ENCODE results near the gene KCNH8.
A peak's percentile ranks its signal among the peaks of the same experiment; 100 is the strongest.
"Not testable (repeated sequence)": the region's sequence is repeated elsewhere in the genome, so short reads cannot be mapped to it uniquely, and the experiment has no call there.

KCNH8 gene

DNA sequence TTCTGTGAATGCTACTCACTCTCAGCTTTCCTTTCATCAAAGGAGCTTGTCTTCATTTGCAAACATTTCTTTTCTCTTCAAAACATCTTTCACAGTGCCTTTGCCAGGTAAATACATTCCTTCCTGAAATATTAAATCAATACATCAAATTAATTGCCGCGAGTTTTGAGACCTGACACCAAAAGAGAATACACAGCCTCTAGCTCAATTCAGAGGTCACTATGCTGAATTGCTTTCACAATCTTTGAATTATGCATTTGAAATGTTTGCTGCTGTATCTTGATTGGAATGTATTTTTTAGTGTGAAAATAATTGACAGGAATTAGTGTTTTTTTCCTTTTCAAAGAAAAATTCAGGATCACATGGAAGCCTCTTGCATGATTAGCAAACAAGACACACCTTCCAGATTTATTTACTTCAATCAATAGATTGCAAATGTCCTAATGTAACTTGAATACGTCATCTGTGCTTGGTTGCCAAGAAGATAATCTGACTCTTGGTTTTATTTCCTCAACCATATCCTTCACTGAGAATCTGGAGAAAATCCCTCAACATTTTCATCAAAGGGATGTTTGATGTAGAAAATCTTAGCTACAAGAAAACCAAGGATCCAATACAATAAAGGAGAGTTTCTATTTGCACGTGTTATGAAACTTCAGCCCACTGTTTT, 83.6 kb downstream of the KCNH8 start:
- TF ChIP-seq JUND (IDR thresholded peaks at IDR 0.05; ENCODE audit: low read depth): no peak
- in situ Hi-C loops (cut with HindIII; ENCODE audit: low pct_unique_long_range_greater_than_20kb, low sequenced_read_pairs): no loop called here
- no peak for DNase-seq (ENCODE audit: low read depth in 1 of 2, low spot score in 1 of 2)

DNA sequence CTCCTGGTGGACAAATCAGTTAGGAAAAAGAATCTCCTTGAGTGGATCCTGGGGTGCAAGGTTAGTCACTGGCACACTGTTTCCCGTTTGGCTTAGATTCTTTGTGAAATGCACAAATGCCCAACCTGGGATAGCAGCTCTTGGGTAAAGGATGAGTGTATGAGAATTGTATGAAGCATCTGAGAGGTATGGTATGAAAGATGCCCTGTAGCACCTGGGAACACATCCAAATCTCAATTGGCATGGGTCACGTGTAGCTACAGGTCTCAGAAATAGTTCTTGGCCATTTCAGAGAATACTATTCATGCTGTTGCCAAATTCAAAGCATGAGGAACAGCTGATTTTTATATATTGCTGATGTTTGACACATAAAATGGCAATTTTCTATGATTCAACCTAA, 84.3 kb downstream of the KCNH8 start:
- in situ Hi-C loops (cut with HindIII; ENCODE audit: low pct_unique_long_range_greater_than_20kb, low sequenced_read_pairs): no loop called here
- no peak for DNase-seq (ENCODE audit: low read depth in 1 of 2, low spot score in 1 of 2)
- TF ChIP-seq JUND (IDR thresholded peaks at IDR 0.05; ENCODE audit: low read depth): no peak

DNA sequence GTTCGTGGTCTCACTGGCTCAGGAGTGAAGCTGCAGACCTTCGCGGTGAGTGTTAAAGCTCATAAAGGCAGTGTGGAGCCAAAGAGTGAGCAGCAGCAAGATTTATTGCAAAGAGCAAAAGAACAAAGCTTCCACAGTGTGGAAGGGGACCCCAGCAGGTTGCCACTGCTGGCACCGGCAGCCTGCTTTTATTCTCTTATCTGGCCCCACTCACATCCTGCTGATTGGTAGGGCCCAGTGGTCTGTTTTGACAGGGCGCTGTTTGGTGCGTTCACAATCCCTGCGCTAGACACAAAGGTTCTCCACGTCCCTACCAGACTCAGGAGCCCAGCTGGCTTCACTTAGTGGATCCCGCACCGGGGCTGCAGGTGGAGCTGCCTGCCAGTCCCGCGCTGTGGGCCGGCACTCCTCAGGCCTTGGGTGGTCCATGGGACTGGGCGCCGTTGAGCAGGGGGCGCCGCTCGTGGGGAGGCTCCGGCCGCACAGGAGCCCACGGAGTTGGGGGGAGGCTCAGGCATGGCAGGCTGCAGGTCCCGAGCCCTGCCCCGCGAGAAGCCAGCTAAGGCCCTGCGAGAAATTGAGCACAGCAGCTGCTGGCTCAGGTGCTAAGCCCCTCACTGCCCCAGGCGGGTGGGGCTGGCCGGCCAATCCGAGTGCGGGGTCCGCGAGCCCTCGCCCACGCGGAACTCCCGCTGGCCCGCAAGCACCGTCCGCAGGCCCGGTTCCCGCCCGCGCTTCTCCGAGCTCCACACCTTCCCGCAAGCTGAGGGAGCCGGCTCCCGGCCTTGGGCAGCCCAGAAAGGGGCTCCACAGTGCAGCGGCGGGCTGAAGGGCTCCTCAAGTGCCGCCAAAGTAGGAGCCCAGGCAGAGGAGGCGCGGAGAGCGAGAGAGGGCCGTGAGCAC, 85.8 kb downstream of the KCNH8 start:
- in situ Hi-C loops (cut with HindIII; ENCODE audit: low pct_unique_long_range_greater_than_20kb, low sequenced_read_pairs): not testable (repeated sequence)
- peak in 1 of 2 experiments; percentile 5 for DNase-seq (ENCODE audit: low read depth in 1 of 2, low spot score in 1 of 2)

DNA sequence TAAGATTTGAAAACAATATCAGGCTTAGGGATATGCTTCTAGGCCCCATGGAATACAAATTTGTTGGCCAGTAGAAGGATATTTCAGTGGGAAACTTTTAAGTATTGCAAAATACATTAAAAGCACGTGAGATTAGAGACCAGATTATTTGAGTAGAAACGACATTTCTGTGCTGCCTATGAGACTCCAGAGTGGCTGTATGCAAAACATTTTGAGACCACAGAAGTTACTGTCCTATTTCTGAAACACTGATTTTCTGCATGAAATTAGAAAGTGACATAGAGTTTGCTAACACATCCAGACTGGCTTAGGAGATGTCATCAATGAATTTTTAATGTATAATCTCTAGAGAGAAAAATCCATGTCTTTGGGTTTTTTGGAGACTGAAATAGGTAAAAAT, 99.8 kb downstream of the KCNH8 start:
- no peak for DNase-seq (ENCODE audit: low read depth in 1 of 2, low spot score in 1 of 2)
- in situ Hi-C loops (cut with HindIII; ENCODE audit: low pct_unique_long_range_greater_than_20kb, low sequenced_read_pairs): no loop called here
- TF ChIP-seq JUND (IDR thresholded peaks at IDR 0.05; ENCODE audit: low read depth): no peak

DNA sequence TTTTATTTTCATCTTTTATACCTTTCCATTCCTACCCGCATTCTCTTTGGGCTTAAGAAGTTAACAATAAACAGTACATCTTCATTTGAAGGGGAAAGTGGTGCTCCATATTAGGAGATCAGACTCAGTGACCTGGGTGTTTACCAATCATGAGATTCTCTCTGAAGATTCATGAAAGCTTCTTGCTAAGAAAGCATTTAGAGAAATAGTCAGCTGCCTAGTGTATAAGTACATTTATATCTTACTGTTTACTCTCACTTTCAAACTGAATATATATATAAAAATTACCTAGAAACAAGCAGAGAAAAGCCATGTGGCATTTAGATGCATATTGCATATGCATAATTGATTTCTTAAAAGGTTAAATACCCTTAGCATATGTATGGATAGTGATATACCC, 100.5 kb downstream of the KCNH8 start:
- in situ Hi-C loops (cut with HindIII; ENCODE audit: low pct_unique_long_range_greater_than_20kb, low sequenced_read_pairs): no loop called here
- TF ChIP-seq JUND (IDR thresholded peaks at IDR 0.05; ENCODE audit: low read depth): no peak
- DNase-seq (ENCODE audit: low read depth in 1 of 2, low spot score in 1 of 2): no peak

DNA sequence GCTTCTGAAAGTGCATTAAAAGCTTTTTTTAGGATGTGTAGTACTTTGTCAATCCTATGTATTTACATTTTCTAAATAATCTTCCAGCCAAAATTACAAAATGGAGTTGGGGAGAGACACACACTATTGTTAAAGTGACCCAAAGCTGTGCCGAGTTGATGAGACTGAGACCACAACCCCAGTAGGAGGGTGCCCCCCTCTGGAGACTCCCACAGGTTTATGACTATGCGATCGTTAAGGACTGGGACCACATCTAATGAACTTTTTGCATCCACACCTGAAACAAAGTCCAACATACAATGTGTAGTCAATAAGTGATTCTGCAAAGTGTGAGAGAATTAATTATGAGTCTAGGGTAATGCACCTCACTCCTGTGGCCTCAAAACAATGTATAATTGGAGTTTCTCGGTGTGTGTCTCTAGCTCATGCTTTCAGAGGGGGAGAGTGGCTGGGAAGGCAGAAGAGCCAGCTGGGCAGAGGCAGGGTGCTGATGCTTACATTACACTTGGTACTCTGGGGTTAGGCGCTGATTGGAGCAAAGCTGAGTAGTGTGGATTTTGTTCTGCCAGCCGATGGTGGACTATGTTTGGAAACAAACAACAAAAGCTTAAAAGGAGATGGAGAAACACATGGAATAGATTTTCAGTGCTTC, 102.8 kb downstream of the KCNH8 start:
- in situ Hi-C loops (cut with HindIII; ENCODE audit: low pct_unique_long_range_greater_than_20kb, low sequenced_read_pairs): no loop called here
- TF ChIP-seq JUND (IDR thresholded peaks at IDR 0.05; ENCODE audit: low read depth): no peak
- peak in 1 of 2 experiments; percentile 9 for DNase-seq (ENCODE audit: low read depth in 1 of 2, low spot score in 1 of 2)

DNA sequence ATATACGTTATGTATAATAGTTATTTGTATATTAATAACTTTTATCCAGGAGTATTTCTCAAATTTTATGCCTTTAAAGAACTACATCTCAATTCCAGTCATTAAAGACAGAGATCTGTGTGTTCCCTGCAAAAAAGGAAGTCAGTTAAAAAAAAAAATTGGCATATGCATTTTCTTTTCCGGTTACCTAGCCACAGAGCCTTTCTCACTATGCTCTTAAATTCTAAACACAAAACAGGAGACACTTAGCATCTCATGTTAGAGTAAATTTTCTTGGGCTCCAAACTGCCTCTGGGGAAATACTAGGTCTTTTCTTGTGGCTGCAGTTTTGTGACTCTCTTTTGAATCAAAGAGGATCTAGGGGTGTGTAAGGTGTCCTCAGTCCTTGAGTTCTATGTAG, 105.9 kb downstream of the KCNH8 start:
- no peak for DNase-seq (ENCODE audit: low read depth in 1 of 2, low spot score in 1 of 2)
- no peak for TF ChIP-seq JUND (IDR thresholded peaks at IDR 0.05; ENCODE audit: low read depth)
- in situ Hi-C loops (cut with HindIII; ENCODE audit: low pct_unique_long_range_greater_than_20kb, low sequenced_read_pairs): no loop called here

DNA sequence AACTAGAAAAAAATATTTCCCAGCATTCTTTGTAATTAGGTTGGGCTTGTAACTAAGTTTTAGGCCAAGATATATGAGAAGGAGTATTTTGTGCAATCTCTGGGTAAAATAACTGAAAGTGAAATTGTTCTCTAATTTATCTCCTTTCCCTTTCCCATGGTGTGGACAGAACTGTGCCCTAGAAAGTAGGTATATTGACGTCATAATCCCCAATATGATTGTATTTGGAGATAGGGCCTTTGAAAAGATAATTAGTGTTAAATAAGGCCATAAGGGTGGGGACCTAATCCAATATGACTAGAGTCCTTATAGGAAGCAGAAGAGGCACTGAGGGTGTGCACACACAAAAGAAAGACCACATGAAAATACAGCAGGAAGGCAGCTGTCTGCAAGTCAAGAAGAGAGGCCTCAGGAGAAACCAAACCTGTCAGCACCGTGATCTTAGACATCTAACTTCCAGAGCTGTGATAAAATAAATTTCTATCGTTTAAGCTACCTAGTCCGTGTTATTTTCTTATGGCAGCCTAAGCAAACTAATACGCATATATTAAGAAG, 106.6 kb downstream of the KCNH8 start:
- no peak for TF ChIP-seq JUND (IDR thresholded peaks at IDR 0.05; ENCODE audit: low read depth)
- in situ Hi-C loops (cut with HindIII; ENCODE audit: low pct_unique_long_range_greater_than_20kb, low sequenced_read_pairs): no loop called here

DNA sequence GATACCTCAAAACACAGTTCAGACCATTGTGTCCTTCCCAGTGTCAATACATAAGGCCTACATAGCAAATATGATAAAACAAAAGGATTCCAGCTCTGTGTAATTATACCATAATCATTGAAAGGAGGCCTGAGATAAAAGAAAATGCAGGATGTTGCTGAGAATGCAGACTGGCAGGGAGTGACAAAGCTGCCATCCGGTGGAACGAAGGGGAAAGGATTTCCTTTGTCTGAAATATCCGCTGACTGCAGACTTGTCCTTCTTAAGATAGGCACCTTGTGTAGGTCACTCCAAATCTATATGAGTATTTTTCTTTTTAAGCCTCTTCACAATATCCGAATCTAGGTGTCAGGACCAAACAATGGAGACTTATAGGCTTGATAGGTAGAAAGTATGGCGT, 108.0 kb downstream of the KCNH8 start:
- TF ChIP-seq JUND (IDR thresholded peaks at IDR 0.05; ENCODE audit: low read depth): no peak
- DNase-seq (ENCODE audit: low read depth in 1 of 2, low spot score in 1 of 2): no peak
- in situ Hi-C loops (cut with HindIII; ENCODE audit: low pct_unique_long_range_greater_than_20kb, low sequenced_read_pairs): no loop called here

More for the DNA sequence above, 106.6 kb downstream of the KCNH8 start:
- DNase-seq (ENCODE audit: low read depth in 1 of 2, low spot score in 1 of 2): no peak

DNA sequence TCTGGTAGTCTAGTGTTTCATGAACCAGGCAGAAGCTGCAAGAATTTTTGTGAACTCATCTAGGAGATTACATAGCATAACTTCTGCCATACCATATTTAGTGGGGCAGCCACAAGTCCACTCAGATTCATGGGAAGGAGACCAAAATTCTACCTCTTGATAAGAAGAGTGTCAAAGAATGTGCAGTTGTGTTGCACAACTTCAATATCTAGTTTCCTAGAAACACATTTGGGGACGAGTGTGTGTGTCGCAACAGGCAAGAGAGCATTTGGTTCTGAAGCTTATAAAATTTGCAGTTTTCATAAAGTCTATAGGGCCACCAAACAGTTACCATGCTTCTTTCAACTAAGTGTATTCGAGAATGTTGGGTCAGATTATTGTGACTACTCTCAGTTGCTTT, 115.3 kb downstream of the KCNH8 start:
- no peak for DNase-seq (ENCODE audit: low read depth in 1 of 2, low spot score in 1 of 2)
- no peak for TF ChIP-seq JUND (IDR thresholded peaks at IDR 0.05; ENCODE audit: low read depth)
- in situ Hi-C loops (cut with HindIII; ENCODE audit: low pct_unique_long_range_greater_than_20kb, low sequenced_read_pairs): no loop called here

DNA sequence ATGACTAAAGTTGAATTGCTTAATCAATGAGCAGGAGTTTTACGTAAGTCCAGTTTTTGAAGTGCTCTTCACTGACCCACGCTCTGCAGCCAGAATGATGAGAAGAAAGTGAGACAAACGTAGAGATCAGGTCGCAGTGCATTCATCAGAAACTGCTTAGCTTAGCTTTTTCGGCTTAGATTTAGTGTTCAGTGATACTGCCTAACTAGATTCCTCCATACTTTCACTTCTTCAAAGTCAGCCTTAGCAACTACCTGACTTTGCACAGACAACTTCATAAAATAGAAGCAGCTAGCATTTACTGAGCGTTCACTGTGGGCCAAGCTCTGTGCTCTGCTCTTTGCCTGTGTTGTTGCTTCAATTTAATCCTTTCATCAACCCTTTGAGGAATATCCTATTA, 116.1 kb downstream of the KCNH8 start:
- TF ChIP-seq JUND (IDR thresholded peaks at IDR 0.05; ENCODE audit: low read depth): no peak
- in situ Hi-C loops (cut with HindIII; ENCODE audit: low pct_unique_long_range_greater_than_20kb, low sequenced_read_pairs): no loop called here
- DNase-seq (ENCODE audit: low read depth in 1 of 2, low spot score in 1 of 2): peak in 1 of 2 experiments; percentile 3

DNA sequence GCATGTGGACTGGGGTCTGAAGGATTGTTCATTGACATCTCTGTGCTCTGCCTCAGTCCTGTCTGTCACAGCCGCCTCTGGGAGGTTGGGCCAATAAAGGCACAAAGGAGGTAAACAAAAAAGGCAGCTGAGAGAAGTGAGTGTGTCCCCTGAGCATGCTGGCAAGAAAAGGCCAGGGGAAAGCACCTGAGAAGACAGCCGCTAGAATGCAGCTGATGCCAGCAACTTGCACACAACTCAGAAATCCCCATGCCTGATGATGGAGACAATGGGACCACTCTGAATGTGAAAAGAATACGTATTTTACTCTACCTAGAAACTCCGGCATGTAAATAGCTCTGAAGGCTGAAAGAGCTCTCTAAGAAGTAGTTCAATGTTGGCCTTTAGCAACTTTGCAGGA, 118.7 kb downstream of the KCNH8 start:
- in situ Hi-C loops (cut with HindIII; ENCODE audit: low pct_unique_long_range_greater_than_20kb, low sequenced_read_pairs): no loop called here
- DNase-seq (ENCODE audit: low read depth in 1 of 2, low spot score in 1 of 2): no peak
- no peak for TF ChIP-seq JUND (IDR thresholded peaks at IDR 0.05; ENCODE audit: low read depth)

DNA sequence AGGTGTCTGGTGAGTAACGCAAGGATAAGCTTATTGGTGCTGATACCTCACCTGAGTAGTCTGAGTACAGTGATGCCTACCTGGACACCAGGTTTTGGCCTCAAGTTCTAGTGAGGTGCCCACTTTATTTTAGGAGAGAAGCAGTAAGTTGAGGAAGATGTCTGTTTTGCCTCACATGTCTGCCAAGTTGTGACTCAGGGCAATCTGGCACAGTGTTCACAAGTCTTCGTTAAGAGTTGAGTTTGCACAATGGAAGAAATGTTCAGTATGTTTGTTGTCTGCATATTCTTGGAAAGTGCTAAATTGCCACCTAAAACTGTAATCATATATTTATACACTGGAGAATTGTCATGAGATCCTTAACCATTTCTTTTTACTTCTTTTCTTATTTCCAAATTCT, 122.2 kb downstream of the KCNH8 start:
- no peak for TF ChIP-seq JUND (IDR thresholded peaks at IDR 0.05; ENCODE audit: low read depth)
- no peak for DNase-seq (ENCODE audit: low read depth in 1 of 2, low spot score in 1 of 2)
- in situ Hi-C loops (cut with HindIII; ENCODE audit: low pct_unique_long_range_greater_than_20kb, low sequenced_read_pairs): no loop called here

Data from T47D (cell line).